Stromal cell of bone marrow (primary cell): ENCODE results near the gene PYDC2.

ENCODE experiments used
- DNase-seq: peaks from one replicate; pipeline ENCODE4 v3.0.0-alpha.2; 2012; ENCODE audit warnings: low read depth

PYDC2 gene

GRCh38 chr3:191461113-191461595, at the start of gene PYDC2:
Gene PYDC2, plus strand, starts transcription at chr3:191461163. Its CDS starts 0 bp downstream, at chr3:191461163.
- DNase-seq, result no peak

- peak; percentile 77 for DNase-seq
Observed at GRCh38 chr3:191412759-191413158, 48.2 kb upstream of the PYDC2 start.

GRCh38 chr3:191414286-191414685, 46.7 kb upstream of the PYDC2 start:
- no peak for DNase-seq

- DNase-seq, result no peak
Observed at GRCh38 chr3:191414732-191415131, 46.2 kb upstream of the PYDC2 start.

- DNase-seq, result no peak
Observed at GRCh38 chr3:191415566-191415965, 45.4 kb upstream of the PYDC2 start.

- no peak for DNase-seq
Observed at GRCh38 chr3:191417457-191417729, 43.6 kb upstream of the PYDC2 start.

GRCh38 chr3:191420771-191421170, 40.2 kb upstream of the PYDC2 start:
- DNase-seq, result no peak

- DNase-seq, result no peak
Observed at GRCh38 chr3:191424881-191425280, 36.1 kb upstream of the PYDC2 start.

- DNase-seq, result no peak
Observed at GRCh38 chr3:191425322-191425734, 35.6 kb upstream of the PYDC2 start.

- no peak for DNase-seq
Observed at GRCh38 chr3:191426311-191426710, 34.7 kb upstream of the PYDC2 start.

GRCh38 chr3:191428177-191428576, 32.8 kb upstream of the PYDC2 start:
- DNase-seq, result no peak

- no peak for DNase-seq
Observed at GRCh38 chr3:191430103-191430502, 30.9 kb upstream of the PYDC2 start.

GRCh38 chr3:191431160-191431822, 29.7 kb upstream of the PYDC2 start:
- no peak for DNase-seq

GRCh38 chr3:191432162-191432561, 28.8 kb upstream of the PYDC2 start:
- no peak for DNase-seq

GRCh38 chr3:191434024-191434423, 26.9 kb upstream of the PYDC2 start:
- DNase-seq, result no peak

GRCh38 chr3:191435981-191436380, 25.0 kb upstream of the PYDC2 start:
- DNase-seq, result no peak

GRCh38 chr3:191438150-191438814, 22.7 kb upstream of the PYDC2 start:
- DNase-seq, result no peak

GRCh38 chr3:191440532-191440931, 20.4 kb upstream of the PYDC2 start:
- no peak for DNase-seq

- no peak for DNase-seq
Observed at GRCh38 chr3:191441687-191442086, 19.3 kb upstream of the PYDC2 start.

- DNase-seq, result no peak
Observed at GRCh38 chr3:191444569-191444968, 16.4 kb upstream of the PYDC2 start.

GRCh38 chr3:191449256-191449655, 11.7 kb upstream of the PYDC2 start:
- no peak for DNase-seq

GRCh38 chr3:191455257-191455952, 5.6 kb upstream of the PYDC2 start:
- no peak for DNase-seq

GRCh38 chr3:191460360-191460759, 603 bp upstream of the PYDC2 start:
- DNase-seq, result no peak
